ENCODE measurements around the gene ZNF169. TPM values are rescaled to one million over a fixed set of nuclear protein-coding genes. Genes with fewer than 3 reads are reported as not detected.
"Not testable (repeated sequence)": the region's sequence is repeated elsewhere in the genome, so short reads cannot be mapped to it uniquely, and the experiment has no call there.

Gene ZNF169
- total RNA-seq, 4 donors from 2014 or later: 8.6 to 67.3 (median 26.3) TPM

DNA sequence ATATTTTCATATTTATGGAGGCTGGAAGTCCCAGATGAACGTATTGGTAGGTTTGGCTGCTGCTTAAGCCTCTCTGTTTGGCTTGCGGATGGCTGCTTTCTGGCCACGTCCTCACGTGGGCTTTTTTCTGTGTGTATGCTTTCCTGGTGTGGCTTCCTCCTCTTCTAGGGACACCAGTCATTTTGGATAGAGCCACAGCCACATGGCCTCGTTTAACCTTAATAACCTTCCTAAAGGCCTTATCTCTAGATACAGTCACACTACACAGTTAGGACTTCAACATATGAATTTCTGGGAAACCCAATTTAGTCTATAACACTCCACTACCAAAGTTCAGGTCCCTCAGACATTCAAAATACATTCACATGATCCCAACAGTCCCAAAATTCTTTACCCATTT lies 42.5 kb downstream of the ZNF169 start:
- TF ChIP-seq POLR2AphosphoS5 (IDR thresholded peaks at IDR 0.05): no peak
- TF ChIP-seq, protein P1, sequence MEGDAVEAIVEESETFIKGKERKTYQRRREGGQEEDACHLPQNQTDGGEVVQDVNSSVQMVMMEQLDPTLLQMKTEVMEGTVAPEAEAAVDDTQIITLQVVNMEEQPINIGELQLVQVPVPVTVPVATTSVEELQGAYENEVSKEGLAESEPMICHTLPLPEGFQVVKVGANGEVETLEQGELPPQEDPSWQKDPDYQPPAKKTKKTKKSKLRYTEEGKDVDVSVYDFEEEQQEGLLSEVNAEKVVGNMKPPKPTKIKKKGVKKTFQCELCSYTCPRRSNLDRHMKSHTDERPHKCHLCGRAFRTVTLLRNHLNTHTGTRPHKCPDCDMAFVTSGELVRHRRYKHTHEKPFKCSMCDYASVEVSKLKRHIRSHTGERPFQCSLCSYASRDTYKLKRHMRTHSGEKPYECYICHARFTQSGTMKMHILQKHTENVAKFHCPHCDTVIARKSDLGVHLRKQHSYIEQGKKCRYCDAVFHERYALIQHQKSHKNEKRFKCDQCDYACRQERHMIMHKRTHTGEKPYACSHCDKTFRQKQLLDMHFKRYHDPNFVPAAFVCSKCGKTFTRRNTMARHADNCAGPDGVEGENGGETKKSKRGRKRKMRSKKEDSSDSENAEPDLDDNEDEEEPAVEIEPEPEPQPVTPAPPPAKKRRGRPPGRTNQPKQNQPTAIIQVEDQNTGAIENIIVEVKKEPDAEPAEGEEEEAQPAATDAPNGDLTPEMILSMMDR (IDR thresholded peaks at IDR 0.05): no peak
- no peak for TF ChIP-seq EP300 (IDR thresholded peaks at IDR 0.05; ENCODE audit: low read depth)
- no peak for TF ChIP-seq POLR2A (IDR thresholded peaks at IDR 0.05)
- Histone ChIP-seq H3K36me3 (no peaks in the 10 kb centered on the region), H3K9me3 (no peaks in the 10 kb centered on the region), H3K27me3 (no peaks in the 10 kb centered on the region), H3K4me3 (no peak overlapping the region), H3K27ac (no peak overlapping the region), H3K4me1 (peaks cover 0 to 10% (median 0%) of the 10 kb centered on the region in 4 donors)
- no peak for DNase-seq
- in situ Hi-C loops (cut with MboI; ENCODE audit: low pct_ligation_motif_present in 1 of 4, low pct_unique_long_range_greater_than_20kb in 1 of 4, low sequenced_read_pairs in 3 of 4) (no loop called here), intact Hi-C loops (cut with DNase I; ENCODE audit: low total_unique reads) (no loop called here)
- 86 to 89% methylated on average over 4 to 5 of the region's 5 CpGs for WGBS, 2 donors (ENCODE audit: low coverage in 1 of 2)

DNA sequence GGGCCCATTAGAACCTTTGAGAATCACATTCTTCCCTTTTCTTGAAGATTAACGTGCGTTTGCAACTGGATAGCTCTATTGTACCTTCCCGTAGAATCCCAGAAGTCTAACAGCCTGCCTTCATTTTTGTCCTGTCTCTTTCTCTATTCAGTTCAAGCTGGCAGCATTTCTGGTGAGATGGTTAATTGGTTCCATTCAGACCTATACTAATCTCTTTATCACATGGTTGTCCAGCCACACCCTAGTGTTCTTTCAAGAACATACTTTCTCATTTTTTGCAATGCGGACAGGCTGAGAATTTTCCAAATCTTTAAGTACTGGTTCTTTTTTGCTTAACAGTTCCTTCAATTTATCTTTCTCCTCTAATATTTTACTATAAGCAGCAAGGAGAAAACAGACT lies 43.3 kb downstream of the ZNF169 start:
- H3K4me1 ChIP-seq: peaks cover 0 to 10% (median 0%) of the 10 kb centered on the region in 4 donors
- no peaks in the 10 kb centered on the region for H3K9me3 ChIP-seq
- no peak overlapping the region for H3K27ac ChIP-seq
- H3K36me3 ChIP-seq: no peaks in the 10 kb centered on the region
- intact Hi-C loops (cut with DNase I; ENCODE audit: low total_unique reads): no loop called here
- TF ChIP-seq EP300 (IDR thresholded peaks at IDR 0.05; ENCODE audit: low read depth) (no peak), POLR2AphosphoS5 (IDR thresholded peaks at IDR 0.05) (no peak), POLR2A (IDR thresholded peaks at IDR 0.05) (no peak)
- H3K27me3 ChIP-seq: no peaks in the 10 kb centered on the region
- DNase-seq: no peak
- in situ Hi-C loops (cut with MboI; ENCODE audit: low pct_ligation_motif_present in 1 of 4, low pct_unique_long_range_greater_than_20kb in 1 of 4, low sequenced_read_pairs in 3 of 4): no loop called here
- no peak overlapping the region for H3K4me3 ChIP-seq
- 70 to 97% methylated on average over 2 to 4 of the region's 4 CpGs for WGBS, 2 donors (ENCODE audit: low coverage in 1 of 2)

DNA sequence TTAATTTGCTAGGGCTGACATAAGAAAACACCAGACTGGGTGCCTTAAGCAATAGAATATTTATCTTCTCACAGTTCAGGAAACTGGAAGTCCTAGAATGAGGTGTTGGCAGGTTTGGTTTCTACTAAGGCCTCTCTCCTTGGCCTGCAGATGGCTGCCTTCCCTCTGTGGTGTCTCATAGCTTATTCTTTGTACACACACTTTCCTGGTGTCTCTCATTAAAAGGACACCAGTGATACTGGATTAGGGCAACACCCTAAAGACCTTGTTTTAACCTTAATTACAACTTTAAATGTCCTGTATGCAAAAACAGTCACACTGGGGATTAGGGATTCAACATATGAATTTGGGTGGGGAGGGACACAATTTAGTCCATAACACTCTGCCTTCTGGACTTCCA lies 44.2 kb downstream of the ZNF169 start:
- Histone ChIP-seq H3K36me3 (no peaks in the 10 kb centered on the region), H3K9me3 (no peaks in the 10 kb centered on the region), H3K4me3 (no peak overlapping the region), H3K27me3 (no peaks in the 10 kb centered on the region), H3K4me1 (peaks cover 0 to 8% (median 0%) of the 10 kb centered on the region in 4 donors), H3K27ac (no peak overlapping the region)
- TF ChIP-seq POLR2AphosphoS5 (IDR thresholded peaks at IDR 0.05): no peak
- TF ChIP-seq EP300 (IDR thresholded peaks at IDR 0.05; ENCODE audit: low read depth): no peak
- TF ChIP-seq, protein P1 (IDR thresholded peaks at IDR 0.05): no peak
- no peak for TF ChIP-seq POLR2A (IDR thresholded peaks at IDR 0.05)
- in situ Hi-C loops (cut with MboI; ENCODE audit: low pct_ligation_motif_present in 1 of 4, low pct_unique_long_range_greater_than_20kb in 1 of 4, low sequenced_read_pairs in 3 of 4): no loop called here
- DNase-seq: no peak
- intact Hi-C loops (cut with DNase I; ENCODE audit: low total_unique reads): no loop called here

DNA sequence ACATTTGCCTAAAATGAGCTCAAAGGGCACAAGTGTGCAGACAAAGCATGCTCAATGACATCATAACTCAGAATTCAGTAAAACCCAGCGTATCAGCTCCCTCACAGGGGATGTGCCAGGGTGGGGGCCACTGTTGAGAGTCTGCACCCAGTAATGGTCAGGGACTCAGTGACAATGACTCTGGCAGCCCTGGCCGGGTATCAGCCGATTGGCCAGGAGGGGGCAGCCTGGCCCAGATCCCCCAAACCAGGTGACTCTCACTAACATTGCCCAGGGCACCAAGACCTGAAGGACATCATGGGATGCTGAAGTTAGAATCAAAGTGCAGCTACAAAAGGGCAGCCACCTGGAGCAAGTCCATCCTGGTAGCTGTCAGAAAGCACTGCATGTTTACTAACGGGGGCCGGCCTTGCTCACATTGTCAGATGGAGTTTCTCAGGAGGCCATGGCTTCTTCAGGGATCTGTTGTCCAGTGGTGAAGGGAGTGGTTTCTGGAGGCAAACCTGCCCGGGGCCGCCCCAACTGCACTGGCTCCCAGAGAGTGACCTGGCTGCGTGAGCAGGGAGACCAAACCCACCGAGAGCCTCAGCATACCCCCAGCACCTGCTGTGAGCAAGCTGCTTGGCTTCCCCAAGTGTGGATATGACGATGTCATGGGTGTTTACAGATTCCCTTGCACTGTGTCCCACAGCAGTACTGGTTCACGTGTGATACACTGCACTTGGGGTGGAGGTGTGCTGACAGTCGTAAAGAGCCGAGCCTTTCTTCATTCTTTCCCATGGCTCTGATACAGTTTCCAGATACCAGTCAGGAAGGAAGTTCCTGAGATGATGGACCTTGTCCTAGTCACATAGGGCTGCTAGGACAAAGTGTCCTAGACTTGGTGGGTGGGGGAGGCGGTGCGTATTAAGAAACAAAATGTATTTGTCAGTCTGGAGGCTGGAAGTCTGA lies 56.2 kb downstream of the ZNF169 start:
- H3K4me1 ChIP-seq; H3K27ac ChIP-seq; H3K36me3 ChIP-seq; H3K27me3 ChIP-seq; H3K4me3 ChIP-seq; H3K9me3 ChIP-seq; in situ Hi-C loops (cut with MboI; ENCODE audit: low pct_ligation_motif_present in 1 of 4, low pct_unique_long_range_greater_than_20kb in 1 of 4, low sequenced_read_pairs in 3 of 4); DNase-seq; intact Hi-C loops (cut with DNase I; ENCODE audit: low total_unique reads): not testable (repeated sequence)
- WGBS, 2 donors (ENCODE audit: low coverage in 1 of 2): no CpG with 5 or more reads among the region's 15 CpGs

DNA sequence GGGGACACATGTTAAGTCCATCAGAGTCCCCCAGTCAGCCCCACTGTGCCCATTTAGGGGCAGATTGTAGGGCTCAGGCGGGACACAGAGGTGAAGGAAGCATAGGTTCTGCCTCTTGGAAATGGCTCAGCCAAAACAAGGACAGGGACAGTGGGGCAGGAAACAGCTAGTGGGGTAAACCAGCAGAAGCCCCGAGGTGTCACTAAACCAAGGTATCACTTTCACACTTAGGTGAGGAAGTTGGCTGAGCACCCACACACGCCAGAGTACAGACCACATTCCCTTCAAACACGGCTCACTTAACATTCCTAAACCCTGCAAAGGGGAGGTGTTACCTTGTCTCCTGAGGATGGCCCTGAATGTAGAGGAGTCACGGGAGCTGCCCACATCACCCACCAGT lies 57.1 kb downstream of the ZNF169 start:
- H3K9me3 ChIP-seq; H3K27ac ChIP-seq; intact Hi-C loops (cut with DNase I; ENCODE audit: low total_unique reads); H3K27me3 ChIP-seq; H3K36me3 ChIP-seq; H3K4me3 ChIP-seq; DNase-seq; H3K4me1 ChIP-seq; in situ Hi-C loops (cut with MboI; ENCODE audit: low pct_ligation_motif_present in 1 of 4, low pct_unique_long_range_greater_than_20kb in 1 of 4, low sequenced_read_pairs in 3 of 4): not testable (repeated sequence)
- WGBS, 2 donors (ENCODE audit: low coverage in 1 of 2): no CpG with 5 or more reads among the region's 5 CpGs

DNA sequence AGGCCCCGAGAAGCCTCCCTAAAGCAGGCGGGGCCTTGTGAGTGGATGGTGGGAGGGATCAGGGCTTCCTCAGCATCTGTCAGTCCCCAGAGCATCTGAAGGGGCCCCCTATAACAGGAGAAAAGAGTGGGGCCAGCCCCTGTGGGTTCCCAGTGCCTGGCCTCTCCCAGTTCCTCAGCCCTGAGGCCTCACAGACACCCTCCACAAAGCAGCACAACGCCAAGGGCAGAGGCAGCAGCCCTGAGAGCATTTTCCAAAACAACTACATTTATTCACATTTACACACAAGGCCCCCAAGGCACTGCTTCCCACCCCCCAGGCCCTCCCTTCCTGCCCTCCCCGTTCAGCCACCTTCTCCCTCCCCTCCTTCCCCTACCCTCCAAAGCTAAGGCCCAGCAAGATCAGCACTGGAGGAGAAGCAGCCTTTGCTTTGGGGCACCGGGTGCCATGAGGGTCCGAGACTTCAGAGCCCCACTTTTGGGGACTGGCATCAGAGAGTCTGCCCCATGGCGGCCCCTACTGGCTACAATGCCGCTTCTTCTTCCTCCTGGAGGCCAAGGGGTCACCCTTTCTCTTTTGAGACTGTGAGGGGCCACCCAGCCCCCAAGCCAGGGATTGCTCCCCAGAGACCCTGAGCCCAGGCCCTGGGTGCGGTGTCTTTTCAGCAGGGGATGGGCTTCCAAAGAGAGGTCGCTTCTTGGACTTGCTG lies 59.0 kb downstream of the ZNF169 start:
- intact Hi-C loops (cut with DNase I; ENCODE audit: low total_unique reads); H3K27me3 ChIP-seq; H3K4me1 ChIP-seq; H3K27ac ChIP-seq; H3K4me3 ChIP-seq; DNase-seq; H3K9me3 ChIP-seq; in situ Hi-C loops (cut with MboI; ENCODE audit: low pct_ligation_motif_present in 1 of 4, low pct_unique_long_range_greater_than_20kb in 1 of 4, low sequenced_read_pairs in 3 of 4); H3K36me3 ChIP-seq: not testable (repeated sequence)
- WGBS, 2 donors (ENCODE audit: low coverage in 1 of 2): no CpG with 5 or more reads among the region's 10 CpGs

DNA sequence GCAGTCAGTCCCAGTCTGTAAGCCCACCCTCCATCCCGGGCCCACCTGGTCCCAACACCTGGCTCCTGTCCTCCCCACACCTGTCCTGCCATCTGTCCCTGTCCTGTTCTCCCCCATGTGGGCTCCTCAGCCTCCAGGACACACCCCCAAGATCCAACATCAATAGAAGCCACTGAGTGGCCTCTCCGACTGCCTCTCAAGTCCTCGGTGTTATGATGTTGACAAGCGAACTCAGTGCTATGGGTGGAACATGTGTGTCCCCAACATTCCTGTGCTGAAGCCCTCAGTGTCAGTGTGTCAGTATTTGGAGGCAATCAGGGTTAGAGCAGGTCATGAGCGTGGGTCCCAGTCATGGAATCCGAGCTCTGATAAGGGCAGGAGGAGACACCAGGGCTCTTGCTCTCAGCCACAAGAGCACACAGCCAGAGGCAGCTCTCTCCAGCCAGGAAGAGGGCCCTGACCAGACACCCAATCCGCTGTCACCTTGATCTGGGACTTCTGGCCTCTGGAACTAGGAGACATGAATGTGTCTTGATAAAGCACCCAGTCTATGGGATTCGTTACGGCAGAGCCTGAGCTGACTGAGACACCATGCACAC lies 63.3 kb downstream of the ZNF169 start:
- H3K4me1 ChIP-seq; H3K9me3 ChIP-seq; H3K36me3 ChIP-seq; intact Hi-C loops (cut with DNase I; ENCODE audit: low total_unique reads); H3K4me3 ChIP-seq; H3K27me3 ChIP-seq; in situ Hi-C loops (cut with MboI; ENCODE audit: low pct_ligation_motif_present in 1 of 4, low pct_unique_long_range_greater_than_20kb in 1 of 4, low sequenced_read_pairs in 3 of 4); H3K27ac ChIP-seq; DNase-seq: not testable (repeated sequence)
- 80% methylated on average over 3 of the region's 9 CpGs; no CpG with 5 or more reads in 1 of the 2 donors for WGBS, 2 donors (ENCODE audit: low coverage in 1 of 2)
